WERI-Rb-1 (cell line): ENCODE measurements around the gene SYNDIG1L.
"Not testable (repeated sequence)": the region's sequence is repeated elsewhere in the genome, so short reads cannot be mapped to it uniquely, and the experiment has no call there.

Source experiments
- DNase-seq: peaks from one replicate; pipeline ENCODE4 v3.0.0-alpha.2; 2020
- H3K27ac ChIP-seq: fragments of 250-450 bp; sonication (Bioruptor Pico); 2 replicates; pipeline ENCODE4 v1.5.1; 2020; ENCODE audit warnings: mild to moderate bottlenecking, moderate library complexity
- H3K27me3 ChIP-seq: fragments of 250-450 bp; sonication (Bioruptor Pico); 2 replicates; pipeline ENCODE4 v1.5.1; 2021; ENCODE audit warnings: mild to moderate bottlenecking, low read depth, moderate library complexity; ENCODE audit not compliant: insufficient read depth, severe bottlenecking
- H3K36me3 ChIP-seq: fragments of 250-450 bp; sonication (Bioruptor Pico); 2 replicates; pipeline ENCODE4 v1.5.1; 2020; ENCODE audit warnings: mild to moderate bottlenecking, moderate library complexity
- H3K4me3 ChIP-seq: 2 replicates; pipeline ENCODE4 v1.5.1; 2011; ENCODE audit warnings: low read depth, mild to moderate bottlenecking, control low read depth, low read length
- H3K9me3 ChIP-seq: fragments of 250-450 bp; sonication (Bioruptor Pico); 2 replicates; pipeline ENCODE4 v1.5.1; 2021; ENCODE audit warnings: mild to moderate bottlenecking, moderate library complexity; ENCODE audit not compliant: severe bottlenecking
- CTCF ChIP-seq: IDR thresholded peaks from 2 replicates; pipeline ENCODE4 v1.5.1; 2011; ENCODE audit warnings: low read depth, mild to moderate bottlenecking, control low read depth, inconsistent platforms, low read length

SYNDIG1L gene

GRCh38 chr14:74391479-74391878, 34.5 kb downstream of the SYNDIG1L start:
- no peaks in the 10 kb centered on the region for H3K9me3 ChIP-seq
- H3K4me3 ChIP-seq, result no peak overlapping the region
- H3K36me3 ChIP-seq, result no peaks in the 10 kb centered on the region
- H3K27ac ChIP-seq, result no peak overlapping the region
- H3K27me3 ChIP-seq, result no peaks in the 10 kb centered on the region
- DNase-seq, result no peak
- no peak for TF ChIP-seq CTCF

- H3K4me3 ChIP-seq, H3K27me3 ChIP-seq, H3K9me3 ChIP-seq, H3K36me3 ChIP-seq, H3K27ac ChIP-seq, DNase-seq: not testable (repeated sequence)
Observed at GRCh38 chr14:74390505-74390904, 35.5 kb downstream of the SYNDIG1L start.

GRCh38 chr14:74389980-74390379, 36.0 kb downstream of the SYNDIG1L start:
- no peaks in the 10 kb centered on the region for H3K27me3 ChIP-seq
- H3K36me3 ChIP-seq, result no peaks in the 10 kb centered on the region
- H3K9me3 ChIP-seq, result no peaks in the 10 kb centered on the region
- DNase-seq, result no peak
- H3K27ac ChIP-seq, result no peak overlapping the region
- H3K4me3 ChIP-seq, result no peak overlapping the region
- TF ChIP-seq CTCF, result no peak

- Histone ChIP-seq H3K4me3 (no peak overlapping the region), H3K27ac (no peak overlapping the region), H3K36me3 (no peaks in the 10 kb centered on the region), H3K27me3 (no peaks in the 10 kb centered on the region), H3K9me3 (no peaks in the 10 kb centered on the region)
- TF ChIP-seq CTCF, result no peak
- no peak for DNase-seq
Observed at GRCh38 chr14:74382231-74382630, 43.8 kb downstream of the SYNDIG1L start.

- not testable (repeated sequence) for H3K9me3 ChIP-seq, H3K27me3 ChIP-seq, H3K36me3 ChIP-seq, H3K4me3 ChIP-seq, DNase-seq, H3K27ac ChIP-seq
Observed at GRCh38 chr14:74381571-74381970, 44.4 kb downstream of the SYNDIG1L start.

- TF ChIP-seq CTCF, result no peak
- no peaks in the 10 kb centered on the region for H3K36me3 ChIP-seq
- DNase-seq, result no peak
- H3K4me3 ChIP-seq, result no peak overlapping the region
- no peaks in the 10 kb centered on the region for H3K27me3 ChIP-seq
- no peak overlapping the region for H3K27ac ChIP-seq
- no peaks in the 10 kb centered on the region for H3K9me3 ChIP-seq
Observed at GRCh38 chr14:74380845-74381244, 45.2 kb downstream of the SYNDIG1L start.

- no peak for TF ChIP-seq CTCF
- H3K4me3 ChIP-seq, result no peak overlapping the region
- H3K27me3 ChIP-seq, result no peaks in the 10 kb centered on the region
- no peak for DNase-seq
- no peaks in the 10 kb centered on the region for H3K9me3 ChIP-seq
- no peak overlapping the region for H3K27ac ChIP-seq
- no peaks in the 10 kb centered on the region for H3K36me3 ChIP-seq
Observed at GRCh38 chr14:74380172-74380571, 45.8 kb downstream of the SYNDIG1L start.
